H9 (cell line): ENCODE data around the gene NKAIN2. TPM values are rescaled to one million over a fixed set of nuclear protein-coding genes. Genes with fewer than 3 reads are reported as not detected.

ENCODE experiments used
- DNase-seq: peaks from one replicate; pipeline ENCODE4 v3.0.0-alpha.2; 2017
- H2AFZ ChIP-seq: one replicate; pipeline ENCODE4 v1.6.1; 2013; ENCODE audit warnings: mild to moderate bottlenecking, low read length, control low read depth, moderate library complexity
- H2AK5ac ChIP-seq: 2 replicates; pipeline ENCODE4 v1.6.1; 2013; ENCODE audit warnings: low read length, control low read depth, mixed read lengths; ENCODE audit not compliant: insufficient read length
- H2BK120ac ChIP-seq: one replicate; pipeline ENCODE4 v1.6.1; 2013; ENCODE audit warnings: low read depth, mild to moderate bottlenecking, low read length, control low read depth, inconsistent platforms; ENCODE audit not compliant: poor library complexity, severe bottlenecking
- H2BK12ac ChIP-seq: 2 replicates; pipeline ENCODE4 v1.6.1; 2013; ENCODE audit warnings: low read length, control low read depth, mixed read lengths, low read depth; ENCODE audit not compliant: insufficient read length
- H2BK15ac ChIP-seq: 2 replicates; pipeline ENCODE4 v1.6.1; 2013; ENCODE audit warnings: low read depth, low read length, control low read depth
- H2BK20ac ChIP-seq: one replicate; pipeline ENCODE4 v1.6.1; 2013; ENCODE audit warnings: low read depth, mild to moderate bottlenecking, low read length, control low read depth, inconsistent platforms; ENCODE audit not compliant: poor library complexity, severe bottlenecking
- H2BK5ac ChIP-seq: 2 replicates; pipeline ENCODE4 v1.6.1; 2013; ENCODE audit warnings: low read length, control low read depth, mixed read lengths; ENCODE audit not compliant: insufficient read length
- H3K14ac ChIP-seq: 2 replicates; pipeline ENCODE4 v1.6.1; 2013; ENCODE audit warnings: low read length, control low read depth; ENCODE audit not compliant: insufficient read depth
- H3K18ac ChIP-seq: 2 replicates; pipeline ENCODE4 v1.6.1; 2013; ENCODE audit warnings: low read depth, mild to moderate bottlenecking, mixed read lengths, low read length, control low read depth; ENCODE audit not compliant: insufficient read length
- H3K23ac ChIP-seq: 2 replicates; pipeline ENCODE4 v1.6.1; 2013; ENCODE audit warnings: low read length, control low read depth, mixed read lengths, low read depth; ENCODE audit not compliant: insufficient read length
- H3K23me2 ChIP-seq: 2 replicates; pipeline ENCODE4 v1.6.1; 2013; ENCODE audit warnings: low read depth, mild to moderate bottlenecking, mixed read lengths, low read length, control low read depth; ENCODE audit not compliant: insufficient read length, poor library complexity, severe bottlenecking
- H3K27ac ChIP-seq: 2 replicates; pipeline ENCODE4 v1.5.1; 2013; ENCODE audit warnings: low read length, control low read depth, mixed read lengths, low read depth; ENCODE audit not compliant: insufficient read length
- H3K27me3 ChIP-seq: 2 replicates; pipeline ENCODE4 v1.6.1; 2013; ENCODE audit warnings: low read length, control low read depth, inconsistent platforms; ENCODE audit not compliant: insufficient read depth
- H3K4ac ChIP-seq: 2 replicates; pipeline ENCODE4 v1.6.1; 2013; ENCODE audit warnings: low read depth, mild to moderate bottlenecking, control low read depth, inconsistent platforms, low read length, moderate library complexity
- H3K4me1 ChIP-seq: 2 replicates; pipeline ENCODE4 v1.6.1; 2013; ENCODE audit warnings: low read length, control low read depth, inconsistent platforms; ENCODE audit not compliant: insufficient read depth
- H3K4me2 ChIP-seq: 2 replicates; pipeline ENCODE4 v1.6.1; 2013; ENCODE audit warnings: low read length, control low read depth, mixed read lengths; ENCODE audit not compliant: insufficient read length, insufficient read depth
- H3K56ac ChIP-seq: 2 replicates; pipeline ENCODE4 v1.6.1; 2013; ENCODE audit warnings: low read depth, mild to moderate bottlenecking, mixed read lengths, low read length, control low read depth; ENCODE audit not compliant: insufficient read length
- H3K79me1 ChIP-seq: 2 replicates; pipeline ENCODE4 v1.6.1; 2013; ENCODE audit warnings: low read depth, mild to moderate bottlenecking, moderate library complexity, low read length, control low read depth, inconsistent platforms; ENCODE audit not compliant: insufficient read depth, poor library complexity, severe bottlenecking
- H3K79me2 ChIP-seq: 2 replicates; pipeline ENCODE4 v1.6.1; 2013; ENCODE audit warnings: low read length, control low read depth, inconsistent platforms; ENCODE audit not compliant: insufficient read depth
- H3K9ac ChIP-seq: 2 replicates; pipeline ENCODE4 v1.6.1; 2013; ENCODE audit warnings: low read length, control low read depth, mixed read lengths; ENCODE audit not compliant: insufficient read length; ENCODE audit errors: extremely low read depth
- H3K9me3 ChIP-seq: one replicate; pipeline ENCODE4 v1.6.1; 2013; ENCODE audit warnings: low read depth, low read length, inconsistent platforms; ENCODE audit not compliant: control insufficient read depth
- H3T11ph ChIP-seq: one replicate; pipeline ENCODE4 v1.6.1; 2013; ENCODE audit warnings: mild to moderate bottlenecking, low read length, control low read depth, inconsistent platforms
- H4K20me1 ChIP-seq: one replicate; pipeline ENCODE4 v1.6.1; 2013; ENCODE audit not compliant: control insufficient read depth, insufficient read length, insufficient read depth
- H4K5ac ChIP-seq: 2 replicates; pipeline ENCODE4 v1.6.1; 2013; ENCODE audit warnings: low read depth, mild to moderate bottlenecking, mixed read lengths, low read length, control low read depth; ENCODE audit not compliant: insufficient read length
- H4K8ac ChIP-seq: replicated peaks from 2 replicates; pipeline ENCODE4 v1.6.1; 2013; ENCODE audit warnings: low read length, control low read depth, mixed read lengths, low read depth; ENCODE audit not compliant: insufficient read length
- H4K91ac ChIP-seq: 2 replicates; pipeline ENCODE4 v1.6.1; 2013; ENCODE audit warnings: low read depth, mild to moderate bottlenecking, moderate library complexity, mixed read lengths, low read length, control low read depth; ENCODE audit not compliant: insufficient read length
- H3K27ac Mint-ChIP-seq, 3 experiments: 2 replicates in 2 of 3; 3 replicates in 1 of 3; pipeline ENCODE4 v1.8.0; 2020 to 2021; ENCODE audit warnings: mixed read lengths in 3 of 3, mild to moderate bottlenecking in 1 of 3, moderate library complexity in 1 of 3
- H3K27me3 Mint-ChIP-seq: 2 replicates; pipeline ENCODE4 v1.8.0; 2021; ENCODE audit warnings: low read depth, mild to moderate bottlenecking, moderate library complexity, mixed read lengths
- H3K36me3 Mint-ChIP-seq, 3 experiments: 2 replicates in 2 of 3; 3 replicates in 1 of 3; pipeline ENCODE4 v1.8.0; 2020 to 2021; ENCODE audit warnings: low read depth in 3 of 3, mixed read lengths in 3 of 3; ENCODE audit not compliant: insufficient read depth in 1 of 3
- H3K4me1 Mint-ChIP-seq, 2 experiments: 2 replicates each; pipeline ENCODE4 v1.8.0; 2020; ENCODE audit warnings: mixed read lengths in 2 of 2
- H3K4me3 Mint-ChIP-seq, 2 experiments: 2 replicates in 1 of 2; 3 replicates in 1 of 2; pipeline ENCODE4 v1.8.0; 2020 to 2021; ENCODE audit warnings: mild to moderate bottlenecking in 2 of 2, mixed read lengths in 2 of 2, moderate library complexity in 1 of 2
- H3K9me3 Mint-ChIP-seq, 2 experiments: 2 replicates in 1 of 2; 3 replicates in 1 of 2; pipeline ENCODE4 v1.8.0; 2020; ENCODE audit warnings: mild to moderate bottlenecking in 2 of 2, mixed read lengths in 2 of 2, moderate library complexity in 1 of 2
- CTCF ChIP-seq: fragments of 200-600 bp; sonication (generic); conservative IDR thresholded peaks from 3 replicates; pipeline ENCODE4 v1.8.0; 2021; ENCODE audit warnings: antibody characterized with exemption, mild to moderate bottlenecking
- WGBS: extraction: QIAGEN DNeasy Blood & Tissue Kit; methylation state at CpG from one replicate; pipeline ENCODE4 v1.1.7; 2013; ENCODE audit warnings: missing lambda C conversion rate, low lambda C conversion rate, mixed read lengths; ENCODE audit not compliant: insufficient read length; ENCODE audit errors: extremely low coverage; 5-methylcytosine and 5-hydroxymethylcytosine counted together
- total RNA-seq: library from RNA; stranded (reverse); gene quantifications from 2 replicates; pipeline ENCODE4 v1.2.1, GENCODE V29; 2021

The NKAIN2 gene
- total RNA-seq, 1 experiment from 2014 or later, result 0.17 TPM

- WGBS, result no CpG with 5 or more reads among the region's 1 CpG
- no peak overlapping the region for H4K5ac ChIP-seq
- H3K36me3 Mint-ChIP-seq, result no peaks in the 10 kb centered on the region
Measured at GRCh38 chr6:124783344-124783743, 979.7 kb downstream of the NKAIN2 start.

More at GRCh38 chr6:124783344-124783743, 979.7 kb downstream of the NKAIN2 start:
- no peak overlapping the region for H3K9ac ChIP-seq
- H4K91ac ChIP-seq, result no peak overlapping the region
- H3K27me3 ChIP-seq, result no peaks in the 10 kb centered on the region
- H2BK12ac ChIP-seq, result no peak overlapping the region
- H3K79me1 ChIP-seq, result no peaks in the 10 kb centered on the region
- no peak overlapping the region for H3T11ph ChIP-seq
- H3K14ac ChIP-seq, result no peak overlapping the region
- H2BK5ac ChIP-seq, result no peak overlapping the region
- no peak overlapping the region for H2BK20ac ChIP-seq
- no peak overlapping the region for H3K18ac ChIP-seq
- H3K56ac ChIP-seq, result no peak overlapping the region
- no peak overlapping the region for H2BK120ac ChIP-seq
- H3K4me1 ChIP-seq, result no peaks in the 10 kb centered on the region
- H3K27ac ChIP-seq, result no peak overlapping the region
- DNase-seq, result no peak
- no peak overlapping the region for H2AFZ ChIP-seq
- H2AK5ac ChIP-seq, result no peak overlapping the region
- no peak overlapping the region for H2BK15ac ChIP-seq
- TF ChIP-seq CTCF, result no peak
- H3K9me3 Mint-ChIP-seq, result no peaks in the 10 kb centered on the region
- no peak overlapping the region for H3K4me3 Mint-ChIP-seq
- H3K23me2 ChIP-seq, result no peaks in the 10 kb centered on the region
- no peak overlapping the region for H3K27ac Mint-ChIP-seq
- H4K8ac ChIP-seq, result no peak overlapping the region
- no peak overlapping the region for H3K23ac ChIP-seq
- H3K9me3 ChIP-seq, result no peaks in the 10 kb centered on the region
- H4K20me1 ChIP-seq, result no peaks in the 10 kb centered on the region
- H3K4ac ChIP-seq, result no peak overlapping the region
- no peak overlapping the region for H3K4me2 ChIP-seq
- H3K79me2 ChIP-seq, result no peaks in the 10 kb centered on the region
- no peaks in the 10 kb centered on the region; the same call in 1 of the 2 replicates for H3K27me3 Mint-ChIP-seq
- H3K4me1 Mint-ChIP-seq, result no peaks in the 10 kb centered on the region
